ENCODE data around the gene SRR.

GRCh38 chr17:2357237-2357636 lies 53.5 kb downstream of the SRR start:
- TF ChIP-seq, protein P1, sequence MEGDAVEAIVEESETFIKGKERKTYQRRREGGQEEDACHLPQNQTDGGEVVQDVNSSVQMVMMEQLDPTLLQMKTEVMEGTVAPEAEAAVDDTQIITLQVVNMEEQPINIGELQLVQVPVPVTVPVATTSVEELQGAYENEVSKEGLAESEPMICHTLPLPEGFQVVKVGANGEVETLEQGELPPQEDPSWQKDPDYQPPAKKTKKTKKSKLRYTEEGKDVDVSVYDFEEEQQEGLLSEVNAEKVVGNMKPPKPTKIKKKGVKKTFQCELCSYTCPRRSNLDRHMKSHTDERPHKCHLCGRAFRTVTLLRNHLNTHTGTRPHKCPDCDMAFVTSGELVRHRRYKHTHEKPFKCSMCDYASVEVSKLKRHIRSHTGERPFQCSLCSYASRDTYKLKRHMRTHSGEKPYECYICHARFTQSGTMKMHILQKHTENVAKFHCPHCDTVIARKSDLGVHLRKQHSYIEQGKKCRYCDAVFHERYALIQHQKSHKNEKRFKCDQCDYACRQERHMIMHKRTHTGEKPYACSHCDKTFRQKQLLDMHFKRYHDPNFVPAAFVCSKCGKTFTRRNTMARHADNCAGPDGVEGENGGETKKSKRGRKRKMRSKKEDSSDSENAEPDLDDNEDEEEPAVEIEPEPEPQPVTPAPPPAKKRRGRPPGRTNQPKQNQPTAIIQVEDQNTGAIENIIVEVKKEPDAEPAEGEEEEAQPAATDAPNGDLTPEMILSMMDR (conservative IDR thresholded peaks at IDR 0.05; ENCODE audit: low read length) = no peak
- no peak for TF ChIP-seq EZH2phosphoT487 (IDR thresholded peaks at IDR 0.05; ENCODE audit: borderline replicate concordance)

Data from Loucy (cell line).